Lung (tissue), 12 donors: ENCODE data around the gene FGD5. TPM values are rescaled to one million over a fixed set of nuclear protein-coding genes. Genes with fewer than 3 reads are reported as not detected.

ENCODE experiments used
- ATAC-seq: fragments of 200-7000 bp; cut with Tn5 transposase; one replicate; pipeline ENCODE4 v1.9.1; 2020; ENCODE audit warnings: moderate number of reproducible peaks; ENCODE audit not compliant: insufficient read depth, low FRiP score
- DNase-seq, 3 donors: peaks; one replicate each; pipeline ENCODE4 v3.0.0-alpha.2; 2013 to 2017
- H3K27ac ChIP-seq, 2 donors: one replicate each; pipeline ENCODE4 v1.5.1; 2013; ENCODE audit warnings: mild to moderate bottlenecking in 2 of 2, moderate library complexity in 2 of 2, control low read depth in 1 of 2, inconsistent platforms in 1 of 2, low read depth in 1 of 2, low read length in 1 of 2
- H3K27me3 ChIP-seq, 3 donors: one replicate each; pipeline ENCODE4 v1.5.1; 2013; ENCODE audit warnings: low read length in 2 of 3; ENCODE audit not compliant: control insufficient read depth in 3 of 3, insufficient read depth in 3 of 3
- H3K36me3 ChIP-seq, 4 donors: one replicate each; pipeline ENCODE4 v1.5.1; 2013; ENCODE audit warnings: low read length in 4 of 4, mild to moderate bottlenecking in 1 of 4, moderate library complexity in 1 of 4; ENCODE audit not compliant: control insufficient read depth in 4 of 4, insufficient read depth in 4 of 4
- H3K4me1 ChIP-seq, 5 donors: one replicate each; pipeline ENCODE4 v1.5.1; 2013; ENCODE audit warnings: low read length in 5 of 5, mild to moderate bottlenecking in 2 of 5, moderate library complexity in 1 of 5; ENCODE audit not compliant: control insufficient read depth in 5 of 5, insufficient read depth in 5 of 5
- H3K4me3 ChIP-seq: one replicate; pipeline ENCODE4 v1.5.1; 2013; ENCODE audit warnings: mild to moderate bottlenecking, control low read depth, moderate library complexity
- H3K9ac ChIP-seq, 2 donors: one replicate each; pipeline ENCODE4 v1.5.1; 2013; ENCODE audit warnings: low read length in 2 of 2, control low read depth in 1 of 2; ENCODE audit not compliant: insufficient read depth in 1 of 2
- H3K9me3 ChIP-seq, 4 donors: one replicate each; pipeline ENCODE4 v1.5.1; 2013; ENCODE audit warnings: low read length in 3 of 4, mild to moderate bottlenecking in 1 of 4, moderate library complexity in 1 of 4; ENCODE audit not compliant: control insufficient read depth in 4 of 4, insufficient read depth in 3 of 4
- CTCF ChIP-seq: IDR thresholded peaks from 2 replicates; pipeline ENCODE4 v1.5.1; 2012; ENCODE audit warnings: mild to moderate bottlenecking; ENCODE audit errors: control extremely low read depth, extremely low read depth
- WGBS, 2 donors: extraction: QIAGEN DNeasy Blood & Tissue Kit; methylation state at CpG; one replicate each; pipeline ENCODE4 v1.1.7; 2013; 5-methylcytosine and 5-hydroxymethylcytosine counted together
- polyA plus RNA-seq, 2 donors: library from polyadenylated mRNA; stranded (reverse); fragments of 200-250 nt; gene quantifications; one replicate each; pipeline ENCODE4 v1.2.1, GENCODE V29; 2013
- total RNA-seq, 2 donors: library from RNA; depleted of rRNA in 1 of 2; stranded (reverse); fragments of >200 nt in 1 of 2; gene quantifications; one replicate each; pipeline ENCODE4 v1.2.1, GENCODE V29; 2014 to 2021
- donor health status: control.
- donor health status: control.
- donor health status: Bipolar disorder and iron deficiency.
- donor health status: healthy.
- donor health status: DM: yes; HTN: yes; CAD: no.

Gene FGD5
- total and polyA plus RNA-seq, 4 donors, result 14.6 to 58.5 (median 32.2) TPM

GRCh38 chr3:14844386-14845170 is 25.8 kb downstream of the FGD5 start:
- no peak for ATAC-seq
- H3K9me3 ChIP-seq, result no peaks in the 10 kb centered on the region
- H3K9ac ChIP-seq, result no peak overlapping the region
- H3K36me3 ChIP-seq, result no peaks in the 10 kb centered on the region
- no peaks in the 10 kb centered on the region for H3K27me3 ChIP-seq
- TF ChIP-seq CTCF, result no peak
- no peak overlapping the region for H3K4me3 ChIP-seq
- 76 to 89% methylated on average over 7 of the region's 7 CpGs for WGBS, 2 donors
- H3K27ac ChIP-seq, result no peak overlapping the region
- no peak for DNase-seq
- peaks cover 3 to 40% (median 8%) of the 10 kb centered on the region in 5 donors for H3K4me1 ChIP-seq

GRCh38 chr3:14845180-14845579 is 26.4 kb downstream of the FGD5 start:
- WGBS, 2 donors, result 52 to 68% methylated on average over 3 of the region's 3 CpGs
- H3K4me1 ChIP-seq, result peaks cover 3 to 45% (median 8%) of the 10 kb centered on the region in 5 donors
- no peak for TF ChIP-seq CTCF

GRCh38 chr3:14845826-14846225 is 27.1 kb downstream of the FGD5 start:
- Histone ChIP-seq H3K27me3 (no peaks in the 10 kb centered on the region), H3K27ac (no peak overlapping the region), H3K9ac (no peak overlapping the region), H3K36me3 (no peaks in the 10 kb centered on the region), H3K4me1 (peaks cover 5 to 45% (median 8%) of the 10 kb centered on the region in 5 donors), H3K9me3 (no peaks in the 10 kb centered on the region), H3K4me3 (no peak overlapping the region)
- DNase-seq, result no peak
- TF ChIP-seq CTCF, result no peak
- no peak for ATAC-seq
- WGBS, 2 donors, result 58 to 71% methylated on average over 4 of the region's 4 CpGs

More at GRCh38 chr3:14845180-14845579, 26.4 kb downstream of the FGD5 start:
- no peaks in the 10 kb centered on the region for H3K36me3 ChIP-seq
- no peak overlapping the region for H3K27ac ChIP-seq
- no peak overlapping the region for H3K9ac ChIP-seq
- no peaks in the 10 kb centered on the region for H3K27me3 ChIP-seq
- no peak overlapping the region for H3K4me3 ChIP-seq
- DNase-seq (no peak), ATAC-seq (no peak)
- H3K9me3 ChIP-seq, result no peaks in the 10 kb centered on the region
